Activated naive CD4-positive, alpha-beta T cell treated with anti-CD3 and anti-CD28 coated beads for 36 hours (primary cell): ENCODE data around the gene PDGFC. TPM values are rescaled to one million over a fixed set of nuclear protein-coding genes. Genes with fewer than 3 reads are reported as not detected.

Experiments used
- CTCF ChIA-PET: fragments of 350-600 bp; sonication (Branson Sonifier 250); formaldehyde crosslinking; loops from one replicate; lab custom pipeline; 2021; ENCODE audit warnings: antibody characterized with exemption; lab: Charles Lee
- DNase-seq: peaks from one replicate; pipeline ENCODE4 v3.0.0-alpha.2; 2020
- H3K27ac Mint-ChIP-seq: one replicate; pipeline ENCODE4 v1.8.0; 2021; ENCODE audit warnings: mild to moderate bottlenecking, mixed read lengths
- H3K27me3 Mint-ChIP-seq: one replicate; pipeline ENCODE4 v1.8.0; 2021; ENCODE audit warnings: low read depth, mixed read lengths
- H3K36me3 Mint-ChIP-seq: one replicate; pipeline ENCODE4 v1.8.0; 2021; ENCODE audit warnings: low read depth, mixed read lengths
- H3K4me1 Mint-ChIP-seq: one replicate; pipeline ENCODE4 v1.8.0; 2021; ENCODE audit warnings: low read depth, mixed read lengths
- H3K4me3 Mint-ChIP-seq: one replicate; pipeline ENCODE4 v1.8.0; 2021; ENCODE audit warnings: mild to moderate bottlenecking, moderate library complexity, mixed read lengths
- H3K9me3 Mint-ChIP-seq: one replicate; pipeline ENCODE4 v1.8.0; 2021; ENCODE audit warnings: mixed read lengths
- intact Hi-C: fragments of 100-400 bp; cut with micrococcal nuclease; formaldehyde crosslinking; loops from one replicate; pipeline ENCODE4 v1.15.1; 2023
- total RNA-seq, 2 experiments: library from RNA; stranded (reverse); gene quantifications; one replicate each; pipeline ENCODE4 v1.2.3, GENCODE V29; 2021

The PDGFC gene
- total RNA-seq, 2 experiments from 2014 or later = not detected

- Mint-ChIP-seq H3K4me1 (no peaks in the 10 kb centered on the region), H3K27me3 (no peaks in the 10 kb centered on the region), H3K9me3 (peaks cover 5% of the 10 kb centered on the region), H3K27ac (no peak overlapping the region), H3K4me3 (no peak overlapping the region), H3K36me3 (no peaks in the 10 kb centered on the region)
- intact Hi-C loops = no loop called here
- CTCF ChIA-PET = no interaction called here
- DNase-seq = no peak
Observed at GRCh38 chr4:156723951-156724668, 247.5 kb downstream of the PDGFC start.

DNA sequence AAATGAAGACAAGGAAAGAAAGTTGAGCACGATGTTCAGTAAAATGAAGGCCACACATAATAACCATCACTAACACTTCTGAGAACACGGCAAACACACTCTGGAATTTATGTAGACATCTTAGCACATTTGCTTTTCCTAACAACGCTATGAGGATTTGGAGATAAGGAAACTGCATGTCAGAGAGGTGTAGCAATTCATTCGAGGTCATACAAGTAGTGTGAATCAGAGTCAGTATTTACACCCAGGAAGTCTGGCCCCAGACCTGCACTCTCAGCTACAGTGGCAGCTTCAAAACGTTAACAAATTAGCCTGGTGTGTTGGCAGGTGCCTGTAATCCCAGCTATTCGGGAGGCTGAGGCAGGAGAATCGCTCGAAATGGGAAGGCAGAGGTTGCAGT is 253.4 kb downstream of the PDGFC start:
- DNase-seq = no peak
- H3K4me3 Mint-ChIP-seq = no peak overlapping the region
- no peaks in the 10 kb centered on the region for H3K27me3 Mint-ChIP-seq
- no peak overlapping the region for H3K27ac Mint-ChIP-seq
- H3K36me3 Mint-ChIP-seq = no peaks in the 10 kb centered on the region
- CTCF ChIA-PET = no interaction called here
- H3K9me3 Mint-ChIP-seq = peaks cover 4% of the 10 kb centered on the region
- H3K4me1 Mint-ChIP-seq = no peaks in the 10 kb centered on the region
- intact Hi-C loops = no loop called here

DNA sequence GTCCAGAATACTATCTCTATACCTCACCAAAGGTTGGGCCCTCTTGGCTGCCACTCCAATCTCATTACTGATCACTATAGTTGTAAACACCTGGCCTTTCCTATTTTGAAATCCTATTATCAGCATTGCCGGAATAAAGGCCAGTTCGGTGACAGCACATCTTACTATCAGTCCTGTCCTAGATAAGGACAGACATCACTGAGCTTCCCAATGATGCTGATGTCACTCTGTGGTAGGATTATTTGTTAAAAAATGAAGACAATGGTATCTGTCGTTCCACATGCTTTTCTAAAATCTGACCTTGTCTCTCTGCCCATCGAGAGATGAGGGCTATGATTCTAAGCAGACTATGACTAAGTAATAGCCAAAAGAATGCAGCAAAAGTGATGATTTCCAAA is 260.4 kb downstream of the PDGFC start:
- Mint-ChIP-seq H3K36me3 (no peaks in the 10 kb centered on the region), H3K27me3 (no peaks in the 10 kb centered on the region), H3K9me3 (peaks cover 3% of the 10 kb centered on the region), H3K4me3 (no peak overlapping the region), H3K27ac (no peak overlapping the region), H3K4me1 (no peaks in the 10 kb centered on the region)
- CTCF ChIA-PET = interaction anchor here (0.6 kb wide), 1 partner anchor 107 kb away, joined by 7 read pairs; no protein-coding TSS in a partner anchor
- no peak for DNase-seq
- intact Hi-C loops = no loop called here

Other genes starting within 250 kb of the PDGFC start
- not detected for gene GLRB, start 104.4 kb upstream of the PDGFC start, total RNA-seq
- not detected for gene GRIA2, start 248.9 kb upstream of the PDGFC start, total RNA-seq